ENCODE results near the gene GIGYF1.
"Not testable (repeated sequence)": the region's sequence is repeated elsewhere in the genome, so short reads cannot be mapped to it uniquely, and the experiment has no call there.

The GIGYF1 gene

GRCh38 chr7:100673302-100673941 is 20.6 kb downstream of the GIGYF1 start, which contains the start of gene GNB2:
Gene GNB2 (plus strand): TSS chr7:100673740. CDS start chr7:100676266, 2,526 bp downstream.
- peak; percentile 98 for DNase-seq (ENCODE audit: low read depth, low spot score)

- no peak for DNase-seq (ENCODE audit: low read depth, low spot score)
Measured at GRCh38 chr7:100671353-100672327, 22.4 kb downstream of the GIGYF1 start.

GRCh38 chr7:100670074-100670473 is 24.0 kb downstream of the GIGYF1 start:
- DNase-seq (ENCODE audit: low read depth, low spot score) = no peak

GRCh38 chr7:100669106-100669505 is 24.9 kb downstream of the GIGYF1 start:
- not testable (repeated sequence) for DNase-seq (ENCODE audit: low read depth, low spot score)

- DNase-seq (ENCODE audit: low read depth, low spot score) = no peak
Measured at GRCh38 chr7:100668069-100668449, 26.0 kb downstream of the GIGYF1 start.

GRCh38 chr7:100667331-100668068 is 26.6 kb downstream of the GIGYF1 start:
- no peak for DNase-seq (ENCODE audit: low read depth, low spot score)

- no peak for DNase-seq (ENCODE audit: low read depth, low spot score)
Measured at GRCh38 chr7:100665168-100665726, 28.8 kb downstream of the GIGYF1 start.

GRCh38 chr7:100662194-100662776 is 31.8 kb downstream of the GIGYF1 start:
- DNase-seq (ENCODE audit: low read depth, low spot score) = not testable (repeated sequence)

- DNase-seq (ENCODE audit: low read depth, low spot score) = no peak
Measured at GRCh38 chr7:100655908-100656674, 38.0 kb downstream of the GIGYF1 start, which contains the start of gene ACTL6B. Gene ACTL6B (minus strand): TSS chr7:100656448. CDS start chr7:100656354, 94 bp downstream.

- no peak for DNase-seq (ENCODE audit: low read depth, low spot score)
Measured at GRCh38 chr7:100654908-100655831, 38.9 kb downstream of the GIGYF1 start.

- no peak for DNase-seq (ENCODE audit: low read depth, low spot score)
Measured at GRCh38 chr7:100649826-100650565, 44.1 kb downstream of the GIGYF1 start.

GRCh38 chr7:100642534-100642907 is 51.5 kb downstream of the GIGYF1 start:
- DNase-seq (ENCODE audit: low read depth, low spot score) = no peak

GRCh38 chr7:100641860-100642533 is 52.1 kb downstream of the GIGYF1 start:
- DNase-seq (ENCODE audit: low read depth, low spot score) = no peak

- no peak for DNase-seq (ENCODE audit: low read depth, low spot score)
Measured at GRCh38 chr7:100641463-100641859, 52.6 kb downstream of the GIGYF1 start, which contains the start of gene TFR2. Gene TFR2 (minus strand): TSS chr7:100641552. CDS start chr7:100641509, 43 bp downstream.

- no peak for DNase-seq (ENCODE audit: low read depth, low spot score)
Measured at GRCh38 chr7:100640517-100641440, 53.3 kb downstream of the GIGYF1 start.

- no peak for DNase-seq (ENCODE audit: low read depth, low spot score)
Measured at GRCh38 chr7:100639995-100640516, 54.0 kb downstream of the GIGYF1 start.
